Natural killer cell (primary cell): ENCODE data around the gene SORCS1. TPM values are rescaled to one million over a fixed set of nuclear protein-coding genes. Genes with fewer than 3 reads are reported as not detected.

ENCODE experiments used
- ATAC-seq, 3 donors: fragments of 150-1000 bp in 2 of 3; fragments of 200-7000 bp in 1 of 3; cut with Tn5 transposase; 1 replicate in 1 of 3; 2 replicates in 2 of 3; pipeline ENCODE4 v1.10.0; 2021; ENCODE audit warnings: mild to moderate bottlenecking in 2 of 3, moderate library complexity in 2 of 3
- DNase-seq, 2 donors: peaks; one replicate each; pipeline versions ENCODE4 v3.0.0 to v3.0.0-alpha.2; 2013 to 2021; ENCODE audit warnings: mixed read lengths in 1 of 2
- H3K27ac ChIP-seq: one replicate; pipeline ENCODE4 v1.5.1; 2013; ENCODE audit warnings: mild to moderate bottlenecking, low read length
- H3K27me3 ChIP-seq: one replicate; pipeline ENCODE4 v1.6.1; 2013; ENCODE audit warnings: low read length; ENCODE audit not compliant: control insufficient read depth, insufficient read depth
- H3K36me3 ChIP-seq: one replicate; pipeline ENCODE4 v1.6.1; 2013; ENCODE audit warnings: low read length; ENCODE audit not compliant: control insufficient read depth, insufficient read depth
- H3K4me1 ChIP-seq: one replicate; pipeline ENCODE4 v1.6.1; 2013; ENCODE audit warnings: low read length; ENCODE audit not compliant: control insufficient read depth, insufficient read depth
- H3K4me3 ChIP-seq: one replicate; pipeline ENCODE4 v1.5.1; 2013; ENCODE audit warnings: low read length
- H3K9me3 ChIP-seq: one replicate; pipeline ENCODE4 v1.6.1; 2013; ENCODE audit warnings: low read length; ENCODE audit not compliant: control insufficient read depth, insufficient read depth
- H3K27ac Mint-ChIP-seq, 2 donors: one replicate each; pipeline ENCODE4 v1.8.0; 2022; ENCODE audit warnings: mild to moderate bottlenecking in 2 of 2, mixed read lengths in 2 of 2, moderate library complexity in 1 of 2
- H3K27me3 Mint-ChIP-seq, 2 donors: one replicate each; pipeline ENCODE4 v1.8.0; 2022; ENCODE audit warnings: low read depth in 2 of 2, mixed read lengths in 2 of 2
- H3K36me3 Mint-ChIP-seq: one replicate; pipeline ENCODE4 v1.8.0; 2022; ENCODE audit warnings: mixed read lengths
- H3K4me1 Mint-ChIP-seq, 2 donors: one replicate each; pipeline ENCODE4 v1.8.0; 2022; ENCODE audit warnings: mixed read lengths in 2 of 2
- H3K4me3 Mint-ChIP-seq: one replicate; pipeline ENCODE4 v1.8.0; 2022; ENCODE audit warnings: mild to moderate bottlenecking, moderate library complexity, mixed read lengths
- H3K9me3 Mint-ChIP-seq, 2 donors: one replicate each; pipeline ENCODE4 v1.8.0; 2022; ENCODE audit warnings: mixed read lengths in 2 of 2
- CTCF ChIP-seq: fragments of 200-600 bp; IDR thresholded peaks from one replicate; pipeline ENCODE4 v1.8.0; 2022; ENCODE audit warnings: antibody characterized with exemption
- WGBS: methylation state at CpG from one replicate; pipeline ENCODE4 v1.1.7; 2013; ENCODE audit warnings: missing lambda C conversion rate; ENCODE audit not compliant: insufficient coverage; 5-methylcytosine and 5-hydroxymethylcytosine counted together
- intact Hi-C: fragments of 100-400 bp; cut with micrococcal nuclease; formaldehyde crosslinking; loops from one replicate; pipeline ENCODE4 v1.14.2; 2022
- total RNA-seq, 4 donors: library from RNA; stranded (reverse); fragments of 120-200 nt in 1 of 4; gene quantifications; one replicate each; pipeline versions ENCODE4 v1.2.3 to v1.2.4, GENCODE V29; 2013 to 2022

The SORCS1 gene
- total RNA-seq, 3 donors from 2014 or later (not counting 1 experiment from before 2014, with no cell fraction given), result not detected

GRCh38 chr10:106565546-106565945, 599.0 kb downstream of the SORCS1 start:
- no peaks in the 10 kb centered on the region for H3K36me3 ChIP-seq
- 92% methylated on average over 3 of the region's 3 CpGs for WGBS
- Mint-ChIP-seq H3K27ac (no peak overlapping the region), H3K27me3 (no peaks in the 10 kb centered on the region), H3K4me3 (no peak overlapping the region), H3K9me3 (peaks cover 0 to 4% of the 10 kb centered on the region in 2 donors), H3K4me1 (no peaks in the 10 kb centered on the region), H3K36me3 (no peaks in the 10 kb centered on the region)
- H3K27ac ChIP-seq, result no peak overlapping the region
- DNase-seq (no peak), ATAC-seq (no peak)
- no peak overlapping the region for H3K4me3 ChIP-seq
- TF ChIP-seq CTCF, result no peak
- no peaks in the 10 kb centered on the region for H3K4me1 ChIP-seq
- H3K27me3 ChIP-seq, result no peaks in the 10 kb centered on the region
- no peaks in the 10 kb centered on the region for H3K9me3 ChIP-seq
- intact Hi-C loops, result no loop called here

GRCh38 chr10:106563384-106563783, 601.1 kb downstream of the SORCS1 start:
- WGBS, result 53% methylated on average over 3 of the region's 3 CpGs
- H3K36me3 ChIP-seq, result no peaks in the 10 kb centered on the region
- ATAC-seq, result no peak
- no peaks in the 10 kb centered on the region for H3K4me1 Mint-ChIP-seq
- TF ChIP-seq CTCF, result no peak
- intact Hi-C loops, result no loop called here
- no peaks in the 10 kb centered on the region for H3K27me3 ChIP-seq
- no peaks in the 10 kb centered on the region for H3K36me3 Mint-ChIP-seq
- no peak for DNase-seq
- peaks cover under 1 to 8% of the 10 kb centered on the region in 2 donors for H3K9me3 Mint-ChIP-seq
- no peaks in the 10 kb centered on the region for H3K27me3 Mint-ChIP-seq
- H3K4me1 ChIP-seq, result no peaks in the 10 kb centered on the region
- H3K4me3 Mint-ChIP-seq, result no peak overlapping the region
- H3K27ac ChIP-seq, result no peak overlapping the region
- no peaks in the 10 kb centered on the region for H3K9me3 ChIP-seq
- H3K27ac Mint-ChIP-seq, result no peak overlapping the region
- H3K4me3 ChIP-seq, result no peak overlapping the region

- no peak overlapping the region for H3K27ac Mint-ChIP-seq
- Histone ChIP-seq H3K4me3 (no peak overlapping the region), H3K9me3 (no peaks in the 10 kb centered on the region), H3K4me1 (no peaks in the 10 kb centered on the region), H3K27ac (no peak overlapping the region), H3K27me3 (no peaks in the 10 kb centered on the region), H3K36me3 (no peaks in the 10 kb centered on the region)
- WGBS, result 84% methylated on average over 5 of the region's 5 CpGs
- no peaks in the 10 kb centered on the region for H3K36me3 Mint-ChIP-seq
- no peak for TF ChIP-seq CTCF
- intact Hi-C loops, result no loop called here
- H3K4me1 Mint-ChIP-seq, result no peaks in the 10 kb centered on the region
- no peak for ATAC-seq
- no peaks in the 10 kb centered on the region for H3K27me3 Mint-ChIP-seq
- no peak for DNase-seq
- H3K9me3 Mint-ChIP-seq, result peaks cover 3 to 12% of the 10 kb centered on the region in 2 donors
- H3K4me3 Mint-ChIP-seq, result no peak overlapping the region
Measured at GRCh38 chr10:106560925-106561640, 603.4 kb downstream of the SORCS1 start.

- intact Hi-C loops, result no loop called here
- no peak overlapping the region for H3K4me3 Mint-ChIP-seq
- 92% methylated on average over 2 of the region's 3 CpGs for WGBS
- H3K9me3 ChIP-seq, result no peaks in the 10 kb centered on the region
- no peaks in the 10 kb centered on the region for H3K36me3 Mint-ChIP-seq
- H3K9me3 Mint-ChIP-seq, result peaks cover 3 to 12% of the 10 kb centered on the region in 2 donors
- H3K4me1 Mint-ChIP-seq, result no peaks in the 10 kb centered on the region
- no peak for TF ChIP-seq CTCF
- no peak overlapping the region for H3K27ac ChIP-seq
- ATAC-seq (no peak), DNase-seq (no peak)
- no peaks in the 10 kb centered on the region for H3K4me1 ChIP-seq
- H3K36me3 ChIP-seq, result no peaks in the 10 kb centered on the region
- no peak overlapping the region for H3K27ac Mint-ChIP-seq
- H3K27me3 ChIP-seq, result no peaks in the 10 kb centered on the region
- H3K4me3 ChIP-seq, result no peak overlapping the region
- no peaks in the 10 kb centered on the region for H3K27me3 Mint-ChIP-seq
Measured at GRCh38 chr10:106559442-106559841, 605.1 kb downstream of the SORCS1 start.
